Lung microvascular endothelial cell (primary cell): ENCODE results near the gene DIP2A. TPM values are rescaled to one million over a fixed set of nuclear protein-coding genes. Genes with fewer than 3 reads are reported as not detected.
"Not testable (repeated sequence)": the region's sequence is repeated elsewhere in the genome, so short reads cannot be mapped to it uniquely, and the experiment has no call there.

ENCODE experiments used
- DNase-seq, 2 donors: peaks; one replicate each; pipeline versions ENCODE4 v3.0.0 to v3.0.0-alpha.2; 2010; ENCODE audit warnings: low read depth in 2 of 2
- total RNA-seq: library from RNA; depleted of rRNA; stranded (reverse); fragments of >200 nt; gene quantifications from 2 replicates; pipeline ENCODE4 v1.2.1, GENCODE V29; 2014

Gene DIP2A
- total RNA-seq, 1 donor from 2014 or later = 29.8 TPM

DNA sequence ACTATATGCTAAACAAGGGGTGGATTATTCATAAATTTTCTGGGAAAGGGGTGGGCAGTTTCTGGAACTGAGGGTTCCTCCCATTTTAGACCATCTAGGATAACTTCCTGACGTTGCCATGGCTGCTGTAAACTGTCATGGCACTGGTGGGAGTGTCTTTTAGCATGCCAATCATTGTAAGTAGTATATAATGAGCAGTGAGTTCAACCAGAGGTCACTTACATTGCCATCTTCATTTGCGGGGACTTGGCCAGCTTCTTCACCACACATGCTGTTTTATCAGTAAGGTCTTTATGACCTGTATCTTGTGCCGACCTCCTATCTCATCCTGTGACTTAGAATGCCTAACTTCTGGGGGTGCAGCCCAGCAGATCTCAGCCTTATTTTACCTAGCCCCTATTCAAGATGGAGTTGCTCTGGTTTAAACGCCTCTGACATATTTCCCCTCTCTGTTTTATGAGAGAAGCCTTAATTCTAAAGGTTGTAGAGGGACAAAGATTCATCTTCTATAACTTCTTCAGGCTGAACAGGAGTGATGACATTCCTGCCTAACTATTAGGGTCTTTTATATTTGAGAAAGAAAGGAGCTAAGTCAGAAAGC, 60.4 kb downstream of the DIP2A start:
- DNase-seq = peak in 1 of 2 donors; percentile 11

DNA sequence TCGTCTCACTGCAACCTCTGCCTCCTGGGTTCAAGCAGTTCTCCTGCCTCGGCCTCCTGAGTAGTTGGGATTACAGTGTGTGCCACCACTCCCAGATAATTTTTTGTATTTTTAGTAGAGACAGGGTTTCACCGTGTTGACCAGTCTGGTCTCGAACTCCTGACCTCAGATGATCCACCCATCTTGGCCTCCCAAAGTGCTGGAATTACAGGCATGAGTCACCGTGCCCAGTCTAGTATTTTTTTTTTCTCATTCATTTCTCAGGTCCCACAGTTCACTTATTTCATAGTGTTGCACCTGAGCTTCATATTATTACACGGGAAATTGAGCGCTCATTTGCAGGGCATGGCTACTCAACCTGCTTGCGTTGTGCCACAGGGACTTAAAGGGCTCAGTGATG, 68.7 kb downstream of the DIP2A start:
- DNase-seq = not testable (repeated sequence)

DNA sequence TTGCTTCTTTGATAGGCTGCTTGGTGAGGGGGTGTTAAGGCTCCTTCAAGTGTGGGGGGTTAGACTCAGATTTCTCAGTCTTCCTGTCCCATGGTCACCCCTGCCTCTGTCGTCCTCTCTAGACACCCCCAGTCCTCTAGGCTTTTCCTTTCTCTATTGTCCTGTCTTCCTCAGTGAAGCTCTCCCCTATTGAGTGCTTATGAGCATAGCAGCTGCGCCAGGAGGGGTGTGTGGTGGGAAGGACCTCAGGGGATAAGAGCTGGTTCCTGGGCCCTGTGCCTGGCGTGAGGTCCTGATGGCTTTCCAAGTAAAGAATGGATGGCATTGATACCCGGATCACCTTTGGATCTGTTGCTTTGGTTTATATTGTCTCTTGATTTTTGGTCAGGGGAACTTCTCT, 69.1 kb downstream of the DIP2A start:
- no peak for DNase-seq

DNA sequence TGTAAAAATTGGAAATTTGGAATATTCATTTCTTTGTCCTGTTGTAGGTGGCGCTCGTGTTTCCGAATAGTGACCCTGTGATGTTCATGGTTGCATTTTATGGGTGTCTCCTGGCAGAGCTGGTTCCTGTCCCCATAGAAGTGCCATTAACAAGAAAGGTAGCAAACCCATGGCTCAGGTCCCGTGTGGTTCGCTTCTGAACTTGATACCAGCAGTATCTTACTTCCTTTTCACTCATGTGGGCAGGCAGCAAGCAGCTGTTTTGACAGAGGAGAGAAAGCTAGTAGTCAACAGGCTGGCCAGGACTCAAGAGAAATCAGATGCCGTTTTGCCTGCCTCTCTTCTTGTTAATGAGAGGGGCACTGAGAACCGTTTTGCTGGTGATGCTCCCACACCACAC, 73.4 kb downstream of the DIP2A start:
- no peak for DNase-seq

DNA sequence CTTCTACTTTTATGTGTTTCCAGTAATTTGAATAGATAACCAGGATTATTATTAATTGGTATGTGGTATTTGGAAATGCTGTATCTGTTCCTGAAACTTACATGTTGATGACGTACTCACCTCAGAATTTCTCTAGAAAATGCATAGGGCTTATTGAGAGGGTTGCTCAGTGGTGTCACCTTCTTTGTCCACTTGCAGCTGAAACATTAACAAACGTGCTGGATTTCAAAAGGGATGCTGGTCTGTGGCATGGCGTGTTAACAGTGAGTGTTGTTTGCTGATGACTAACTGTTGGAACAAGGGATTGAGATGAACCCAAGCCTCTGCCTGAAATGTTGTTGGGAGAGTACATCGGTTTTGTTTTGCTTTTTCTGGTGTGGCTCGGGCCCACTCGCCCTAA, 78.3 kb downstream of the DIP2A start:
- no peak for DNase-seq

DNA sequence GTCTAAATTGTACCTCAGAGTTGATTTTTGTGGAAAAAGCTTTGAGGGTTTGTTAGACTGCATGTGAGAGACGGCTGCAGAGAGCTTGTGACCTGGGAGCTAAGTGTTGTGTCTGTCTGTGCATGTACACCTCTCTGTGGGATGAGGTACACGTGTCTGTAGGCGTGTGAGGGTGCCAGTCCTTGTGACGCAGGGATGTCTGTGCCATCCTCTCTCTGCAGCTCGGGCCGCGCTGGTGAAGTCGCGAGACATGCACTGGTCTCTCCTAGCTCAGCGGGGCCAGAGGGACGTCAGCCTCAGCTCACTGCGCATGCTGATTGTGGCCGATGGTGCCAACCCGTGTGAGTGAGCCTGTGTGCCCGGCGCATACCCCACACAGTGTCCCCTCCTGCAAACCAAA, 79.6 kb downstream of the DIP2A start:
- no peak for DNase-seq

DNA sequence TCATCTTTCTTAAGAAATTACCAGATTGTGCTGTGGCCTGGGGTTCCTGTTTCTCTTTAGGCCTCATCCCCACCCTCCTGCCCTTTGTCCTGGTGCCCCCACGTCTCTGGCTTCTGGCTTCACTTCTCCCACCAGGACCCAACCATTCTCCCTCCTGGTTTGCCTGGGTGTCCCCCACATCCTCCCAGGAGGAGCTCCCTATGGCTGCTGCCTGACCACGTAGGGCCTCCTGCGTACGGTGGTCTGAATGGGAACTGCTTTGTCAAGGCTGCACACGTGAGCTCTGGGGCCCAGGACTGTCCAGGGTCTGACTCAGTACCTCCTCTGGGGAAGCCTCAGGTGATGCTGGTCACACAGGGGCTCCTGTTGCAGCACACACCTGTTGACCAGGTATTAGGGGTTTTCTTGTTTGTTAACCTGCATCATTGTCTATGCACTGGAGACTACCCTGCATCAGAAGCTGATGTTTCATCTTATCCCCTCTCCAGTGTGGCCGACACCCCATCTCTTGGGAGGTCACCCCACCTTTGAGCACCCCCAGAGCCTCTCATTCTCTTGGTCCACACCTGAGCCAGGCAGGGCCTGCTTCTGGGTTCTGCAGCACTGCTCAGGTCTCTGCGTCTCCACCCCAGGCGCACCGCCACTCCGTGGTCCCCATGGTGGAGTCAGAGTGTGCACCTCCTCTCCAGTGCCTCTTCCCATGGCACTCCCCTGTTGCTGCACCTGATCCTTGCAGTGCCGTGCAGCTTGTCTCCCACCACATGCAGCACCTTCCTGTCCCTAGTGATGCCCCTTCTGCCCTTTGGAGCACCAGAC, 80.4 kb downstream of the DIP2A start:
- no peak for DNase-seq

DNA sequence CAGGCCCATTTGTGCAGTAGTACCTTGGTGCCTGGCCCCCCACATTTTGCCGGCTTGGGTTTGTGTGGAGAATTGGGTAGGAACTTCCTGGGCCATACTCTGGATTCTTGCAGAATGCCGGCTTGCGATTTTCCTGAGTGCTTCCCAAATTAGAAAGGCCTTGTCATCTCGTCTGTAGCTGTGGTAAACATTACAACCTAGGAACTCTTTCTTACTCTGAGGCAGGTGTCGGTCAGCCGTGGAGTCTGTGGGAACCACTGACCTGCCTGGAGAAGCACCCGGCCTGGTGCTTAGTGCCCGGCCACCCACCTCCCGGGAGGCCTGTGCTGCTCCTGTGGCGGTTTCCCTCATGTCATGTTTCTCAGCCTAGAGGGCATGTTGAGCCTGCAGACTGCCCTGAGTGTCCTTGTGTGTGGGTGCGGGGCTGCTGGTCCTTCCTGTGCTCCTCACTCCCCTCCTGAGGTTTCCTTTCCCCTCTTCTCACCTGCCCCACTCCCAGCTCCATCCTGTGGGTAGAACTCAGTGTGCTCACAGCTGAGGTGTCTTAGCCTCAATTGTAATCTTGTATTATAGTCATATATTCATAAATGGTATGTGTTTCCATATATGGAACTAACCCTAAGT, 81.5 kb downstream of the DIP2A start:
- no peak for DNase-seq

DNA sequence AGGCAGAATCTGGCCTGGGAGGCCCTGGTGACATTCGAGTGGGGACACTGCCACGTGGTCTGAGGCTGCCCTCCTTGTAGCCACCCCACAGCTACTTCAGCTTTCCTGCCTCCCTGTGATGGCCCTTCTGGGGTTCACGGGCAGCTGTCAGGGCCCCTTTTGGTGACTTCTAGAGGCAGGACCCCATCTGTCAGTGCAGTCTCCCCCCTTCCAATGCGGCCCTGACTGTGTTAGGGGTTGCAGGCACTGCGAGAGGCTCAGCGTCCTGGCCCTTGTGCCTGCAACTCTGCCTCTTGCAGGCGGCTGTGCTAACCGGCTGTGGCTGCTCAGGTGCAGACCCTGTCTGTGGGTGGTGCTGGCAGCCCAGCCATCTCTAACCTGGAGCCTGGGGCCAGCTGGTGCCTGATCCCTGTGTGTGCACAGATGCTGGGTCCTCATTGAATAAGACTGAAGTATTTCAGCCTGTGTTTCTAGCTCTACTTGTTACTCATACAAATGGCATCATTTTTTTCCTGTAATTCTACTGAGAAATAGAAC, 84.0 kb downstream of the DIP2A start:
- no peak for DNase-seq

DNA sequence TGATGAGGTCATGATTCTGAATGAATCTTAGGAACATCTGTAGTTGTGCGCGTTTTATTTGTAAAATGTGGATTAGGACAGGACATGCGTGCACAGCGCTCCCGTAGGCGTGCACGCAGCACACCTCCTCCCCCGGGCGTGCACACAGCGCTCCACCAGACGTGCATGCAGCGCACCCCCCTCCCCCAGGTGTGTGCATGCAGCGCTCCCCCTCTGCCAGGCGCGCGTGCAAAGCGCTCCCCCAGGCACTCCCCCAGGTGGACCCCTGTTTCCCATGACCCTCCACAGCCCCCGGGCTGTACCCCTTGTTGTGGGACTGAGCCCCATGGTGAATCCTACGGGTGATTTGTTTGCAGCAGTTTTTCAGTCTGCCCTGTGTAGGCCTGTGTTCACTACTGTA, 84.6 kb downstream of the DIP2A start:
- no peak for DNase-seq

DNA sequence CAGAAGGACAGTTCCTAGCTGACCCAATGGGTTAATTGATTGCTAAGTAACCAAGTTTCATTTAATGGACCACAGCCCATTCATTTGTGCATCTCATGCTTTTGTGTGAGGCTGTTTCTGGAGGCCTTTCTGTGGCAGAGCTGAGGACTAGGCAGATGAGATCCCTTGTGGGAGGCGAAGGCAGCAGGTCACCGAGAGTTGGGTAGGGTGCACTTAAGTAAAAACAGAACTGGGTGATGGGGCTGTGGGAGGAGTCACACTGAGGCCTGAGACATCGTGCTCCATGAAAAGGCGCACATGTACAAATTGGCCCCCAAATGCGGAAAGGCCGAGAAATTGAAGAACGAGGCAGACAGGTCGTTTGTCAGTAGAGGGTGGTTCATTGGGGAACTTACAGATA, 85.3 kb downstream of the DIP2A start:
- DNase-seq = no peak

DNA sequence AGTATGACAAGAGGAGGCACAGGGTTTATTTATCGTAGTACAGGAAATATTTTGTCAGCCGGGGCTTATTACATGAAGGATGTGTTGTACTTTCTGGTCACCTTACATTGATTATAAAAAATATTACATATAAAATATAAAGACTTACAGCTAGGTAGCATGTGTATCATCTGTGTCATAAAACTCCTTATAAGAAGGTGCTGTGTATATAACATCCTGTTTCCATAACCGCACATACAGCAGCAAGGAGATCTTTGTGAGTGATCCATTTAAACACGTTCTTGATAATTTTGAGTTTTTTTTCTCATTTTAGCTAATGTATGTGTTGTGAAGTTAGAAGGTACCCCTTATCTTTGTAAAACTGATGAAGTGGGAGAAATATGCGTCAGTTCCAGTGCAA, 86.1 kb downstream of the DIP2A start:
- DNase-seq = no peak

DNA sequence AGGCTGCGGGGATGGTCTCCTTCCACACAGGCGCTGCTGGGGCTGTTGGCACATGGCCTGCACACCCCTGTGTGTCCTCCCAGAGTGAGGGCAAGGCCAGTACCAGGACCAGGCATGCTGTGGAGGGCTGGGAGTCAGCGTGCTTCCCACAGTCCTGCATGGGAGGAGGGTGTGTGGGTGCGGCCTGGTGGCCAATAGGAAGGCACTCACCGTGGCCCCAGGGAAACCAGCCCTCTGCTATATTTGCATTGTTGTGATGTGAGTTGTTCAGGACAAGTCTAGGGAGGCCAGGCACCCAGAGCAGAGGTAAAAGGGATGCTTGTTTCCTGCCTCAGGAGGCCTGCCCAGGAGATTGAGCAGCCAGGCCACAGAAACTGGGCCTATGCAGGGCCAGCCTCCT, 86.7 kb downstream of the DIP2A start:
- DNase-seq = no peak

DNA sequence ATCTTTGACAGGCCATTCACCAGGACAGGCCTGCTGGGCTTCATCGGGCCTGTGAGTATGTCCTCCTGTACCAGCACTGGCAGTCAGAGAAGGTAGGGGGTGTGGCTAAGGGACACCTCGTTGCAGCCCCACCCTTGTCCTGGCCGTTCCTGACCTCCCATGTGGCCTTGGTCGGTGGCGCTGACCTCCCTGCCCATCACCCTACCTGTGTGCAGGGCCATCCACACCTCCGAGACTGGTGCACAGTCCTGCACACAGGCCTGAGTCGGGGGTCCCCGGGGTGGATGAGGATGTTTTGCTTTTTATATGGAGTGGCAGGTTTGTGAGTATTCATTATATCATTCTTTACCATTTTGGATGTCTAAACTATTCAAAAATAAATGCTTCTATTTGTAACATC, 87.2 kb downstream of the DIP2A start:
- no peak for DNase-seq

DNA sequence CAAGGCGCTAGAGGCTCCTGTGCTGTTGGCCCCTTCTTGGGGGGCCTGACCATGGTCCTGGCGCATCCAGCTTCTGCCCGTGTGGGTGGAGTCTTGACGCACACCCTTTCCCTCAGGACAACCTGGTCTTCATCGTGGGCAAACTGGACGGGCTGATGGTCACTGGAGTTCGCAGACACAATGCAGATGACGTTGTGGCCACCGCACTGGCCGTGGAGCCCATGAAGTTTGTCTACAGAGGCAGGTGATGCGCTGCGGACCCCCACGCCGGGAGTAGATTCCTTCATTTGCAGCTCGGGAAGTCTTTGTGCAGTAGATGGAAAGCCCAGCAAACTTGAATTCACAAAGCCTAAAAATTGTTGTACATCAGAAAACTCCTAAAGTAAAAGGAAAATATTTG, 88.1 kb downstream of the DIP2A start:
- DNase-seq = no peak

DNA sequence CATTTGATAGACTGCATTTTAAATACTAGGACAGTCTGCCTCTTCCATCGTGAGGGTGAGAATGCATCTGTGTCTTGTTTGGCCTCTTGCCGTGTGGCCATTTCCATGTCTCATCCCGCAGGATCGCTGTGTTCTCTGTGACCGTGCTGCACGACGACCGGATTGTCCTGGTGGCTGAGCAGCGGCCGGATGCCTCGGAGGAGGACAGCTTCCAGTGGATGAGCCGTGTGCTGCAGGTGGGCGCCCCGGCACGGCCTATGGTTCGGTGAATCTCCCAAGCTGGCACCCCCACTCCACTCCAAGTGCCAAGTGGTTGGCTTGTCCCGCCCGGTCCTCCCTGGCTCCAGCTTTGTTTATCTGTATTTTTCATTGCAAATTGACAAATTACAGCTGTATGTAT, 91.0 kb downstream of the DIP2A start:
- no peak for DNase-seq

DNA sequence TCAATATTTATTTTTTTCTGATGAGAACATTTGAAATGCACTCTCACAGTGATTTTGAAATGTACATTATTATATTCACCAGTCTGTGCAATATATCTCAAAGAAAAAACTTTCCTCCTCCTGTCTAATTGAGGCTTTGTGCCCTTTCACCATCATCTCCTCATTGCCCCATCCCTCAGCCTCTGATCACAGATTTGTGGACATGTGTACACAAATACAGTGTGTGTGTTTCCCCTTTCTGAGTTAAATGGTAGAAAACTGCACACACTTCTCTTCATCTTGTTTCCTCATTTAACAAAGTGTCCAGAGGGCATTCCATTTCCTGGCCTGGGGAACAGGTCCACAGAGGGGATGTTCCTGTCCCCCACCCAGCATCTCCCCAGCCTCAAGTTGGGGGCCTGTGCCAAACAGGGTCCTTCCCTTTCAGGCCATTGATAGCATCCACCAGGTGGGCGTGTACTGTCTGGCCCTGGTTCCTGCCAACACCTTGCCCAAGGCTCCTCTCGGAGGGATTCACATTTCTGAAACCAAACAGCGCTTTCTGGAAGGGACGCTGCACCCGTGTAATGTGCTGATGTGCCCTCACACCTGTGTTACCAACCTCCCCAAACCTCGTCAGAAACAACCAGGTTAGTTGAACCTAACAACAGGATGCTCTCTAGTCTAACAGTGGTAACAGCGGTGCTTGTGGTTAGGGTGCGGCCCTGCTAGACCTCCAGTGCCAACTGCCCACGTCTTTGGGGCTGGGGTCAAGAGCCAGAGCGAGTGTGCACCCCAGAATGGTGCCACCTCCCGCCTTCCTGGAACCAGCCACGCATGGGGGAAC, 91.6 kb downstream of the DIP2A start:
- no peak for DNase-seq

DNA sequence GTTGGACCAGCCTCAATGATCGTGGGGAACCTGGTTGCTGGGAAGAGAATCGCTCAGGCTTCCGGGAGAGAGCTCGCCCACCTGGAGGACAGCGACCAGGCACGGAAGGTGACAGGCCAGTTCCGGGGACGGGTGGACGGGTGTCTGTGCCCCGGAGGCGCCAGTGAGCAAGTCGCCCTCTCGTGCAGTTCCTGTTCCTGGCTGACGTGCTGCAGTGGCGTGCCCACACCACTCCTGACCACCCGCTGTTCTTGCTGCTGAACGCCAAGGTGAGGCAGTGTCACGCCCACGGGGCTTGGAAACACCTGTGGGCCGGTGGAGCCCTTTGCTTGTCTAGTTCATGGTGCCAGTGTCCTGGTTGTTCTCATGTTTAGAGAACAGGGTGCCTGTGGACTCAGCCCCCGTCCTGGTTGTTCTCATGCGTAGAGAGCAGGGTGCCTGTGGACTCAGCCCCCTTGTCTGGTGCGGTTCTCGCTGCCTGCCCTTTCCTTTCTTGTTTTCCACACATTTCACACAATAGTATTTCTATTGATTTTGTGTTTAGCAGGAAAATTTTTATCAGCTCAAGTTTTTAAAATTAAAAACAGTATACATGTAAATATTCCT, 93.0 kb downstream of the DIP2A start:
- DNase-seq = no peak

DNA sequence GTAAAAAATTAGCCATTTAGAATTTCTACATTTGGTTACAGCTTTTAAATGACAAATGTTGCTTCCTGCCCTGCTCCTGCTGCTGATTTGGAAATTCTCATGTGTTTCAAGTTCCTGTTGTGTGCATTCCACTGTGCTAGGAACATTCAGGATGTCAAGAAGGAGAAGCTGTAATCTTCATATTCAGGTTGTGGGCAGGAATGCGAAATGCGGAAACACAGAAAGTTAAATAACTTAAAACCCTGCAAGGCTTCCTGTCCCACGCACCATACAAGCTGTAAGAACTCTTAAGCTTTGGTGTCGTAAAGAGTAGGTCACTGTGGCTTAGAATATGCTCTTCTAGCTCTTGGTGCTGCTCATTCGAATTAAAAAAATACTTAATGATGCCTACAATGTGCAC, 93.6 kb downstream of the DIP2A start:
- DNase-seq = peak in 1 of 2 donors; percentile 6

DNA sequence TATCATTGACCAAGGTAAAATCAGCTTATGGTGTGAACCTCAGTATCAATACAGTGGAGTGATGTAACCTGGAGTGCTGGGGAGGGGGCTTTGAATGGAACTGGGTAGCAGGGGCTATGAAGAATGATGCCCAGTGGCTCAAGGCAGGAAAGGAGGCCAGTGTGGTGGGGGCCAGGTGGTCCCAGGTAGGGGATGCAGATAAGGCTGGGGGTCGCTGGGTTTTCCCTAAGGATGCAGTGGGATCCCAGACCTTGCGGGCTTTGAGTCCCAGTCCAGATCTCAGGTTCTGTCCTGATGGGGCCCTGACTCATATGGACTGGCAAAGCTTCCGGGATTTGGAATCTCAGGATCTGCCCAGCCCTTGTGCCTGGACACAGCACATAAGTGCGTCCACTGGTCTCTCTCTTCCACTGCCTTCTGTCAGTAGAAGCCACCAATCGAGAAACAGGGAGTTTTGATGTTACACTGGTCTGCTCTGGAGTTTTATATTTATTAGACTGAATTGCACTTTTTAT, 94.2 kb downstream of the DIP2A start:
- no peak for DNase-seq

DNA sequence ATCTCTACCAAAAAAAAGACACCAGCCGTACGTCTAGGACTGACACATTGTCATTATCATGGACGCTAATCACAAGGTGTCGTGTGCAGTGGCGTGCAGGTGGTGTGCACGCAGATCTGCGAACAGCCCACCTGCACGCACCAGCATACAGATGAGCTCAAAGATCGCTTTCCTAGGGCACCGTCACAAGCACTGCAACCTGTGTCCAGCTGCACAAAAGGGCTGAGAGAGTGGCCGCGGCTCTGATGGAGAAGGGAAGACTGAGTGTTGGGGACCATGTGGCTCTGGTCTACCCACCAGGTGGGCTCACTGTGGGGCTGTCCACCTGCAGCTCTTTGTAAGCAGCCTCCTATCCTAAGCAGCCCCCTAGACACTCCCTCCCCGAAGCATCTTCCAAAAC, 95.3 kb downstream of the DIP2A start:
- DNase-seq = no peak
